ENCODE data around the gene VILL.

The VILL gene

GRCh38 chr3:38040401-38040800 is 49.8 kb downstream of the VILL start:
- TF ChIP-seq EP300 (IDR thresholded peaks at IDR 0.05; ENCODE audit: borderline replicate concordance) (no peak), RAD21 (IDR thresholded peaks at IDR 0.05; ENCODE audit: low read depth) (no peak), ZBTB7A (IDR thresholded peaks at IDR 0.05; ENCODE audit: low read depth) (no peak), TCF12 (IDR thresholded peaks at IDR 0.05; ENCODE audit: low read depth) (no peak), REST (IDR thresholded peaks at IDR 0.05; ENCODE audit: low read depth) (no peak), MAX (IDR thresholded peaks at IDR 0.05) (no peak), FOXM1 (IDR thresholded peaks at IDR 0.05; ENCODE audit: borderline replicate concordance, low read depth) (no peak), TEAD4 (IDR thresholded peaks at IDR 0.05) (no peak), NFIC (IDR thresholded peaks at IDR 0.05) (no peak), TAF1 (IDR thresholded peaks at IDR 0.05; ENCODE audit: low read depth) (no peak), USF1 (IDR thresholded peaks at IDR 0.05) (no peak), YY1 (IDR thresholded peaks at IDR 0.05; ENCODE audit: low read depth) (no peak), EGR1 (IDR thresholded peaks at IDR 0.05) (no peak), CEBPB (IDR thresholded peaks at IDR 0.05) (no peak), CREB1 (IDR thresholded peaks at IDR 0.05; ENCODE audit: low read depth) (no peak)

- no peak for TF ChIP-seq YY1 (IDR thresholded peaks at IDR 0.05; ENCODE audit: low read depth)
- TF ChIP-seq TCF12 (IDR thresholded peaks at IDR 0.05; ENCODE audit: low read depth) = no peak
Measured at GRCh38 chr3:38043486-38043885, 52.9 kb downstream of the VILL start.

GRCh38 chr3:38046027-38046426 is 55.4 kb downstream of the VILL start:
- TF ChIP-seq TEAD4 (IDR thresholded peaks at IDR 0.05) (no peak), REST (IDR thresholded peaks at IDR 0.05; ENCODE audit: low read depth) (no peak), YY1 (IDR thresholded peaks at IDR 0.05; ENCODE audit: low read depth) (no peak), EP300 (IDR thresholded peaks at IDR 0.05; ENCODE audit: borderline replicate concordance) (no peak), FOXM1 (IDR thresholded peaks at IDR 0.05; ENCODE audit: borderline replicate concordance, low read depth) (no peak), RAD21 (IDR thresholded peaks at IDR 0.05; ENCODE audit: low read depth) (no peak), USF1 (IDR thresholded peaks at IDR 0.05) (no peak), CEBPB (IDR thresholded peaks at IDR 0.05) (no peak), CREB1 (IDR thresholded peaks at IDR 0.05; ENCODE audit: low read depth) (no peak)

GRCh38 chr3:38046821-38047220 is 56.2 kb downstream of the VILL start:
- TF ChIP-seq YY1 (IDR thresholded peaks at IDR 0.05; ENCODE audit: low read depth) (no peak), ZBTB7A (IDR thresholded peaks at IDR 0.05; ENCODE audit: low read depth) (no peak), REST (IDR thresholded peaks at IDR 0.05; ENCODE audit: low read depth) (no peak), EP300 (IDR thresholded peaks at IDR 0.05; ENCODE audit: borderline replicate concordance) (no peak), CREB1 (IDR thresholded peaks at IDR 0.05; ENCODE audit: low read depth) (no peak), EGR1 (IDR thresholded peaks at IDR 0.05) (no peak), CEBPB (IDR thresholded peaks at IDR 0.05) (no peak), MAX (IDR thresholded peaks at IDR 0.05) (no peak), TCF12 (IDR thresholded peaks at IDR 0.05; ENCODE audit: low read depth) (no peak), TEAD4 (IDR thresholded peaks at IDR 0.05) (no peak), NFIC (IDR thresholded peaks at IDR 0.05) (no peak), USF1 (IDR thresholded peaks at IDR 0.05) (no peak)
